Naive B cell (primary cell): ENCODE data around the gene CCL23. TPM values are rescaled to one million over a fixed set of nuclear protein-coding genes. Genes with fewer than 3 reads are reported as not detected.
"Not testable (repeated sequence)": the region's sequence is repeated elsewhere in the genome, so short reads cannot be mapped to it uniquely, and the experiment has no call there.

Experiments used
- ATAC-seq, 2 donors: fragments of 150-1000 bp; cut with Tn5 transposase; 2 replicates each; pipeline ENCODE4 v1.10.0; 2021; ENCODE audit warnings: low read depth in 2 of 2, mild to moderate bottlenecking in 2 of 2, moderate library complexity in 2 of 2
- DNase-seq: peaks from one replicate; pipeline ENCODE4 v3.0.0; 2022
- H3K27ac Mint-ChIP-seq, 6 donors: one replicate each; pipeline ENCODE4 v1.8.0; 2020 to 2022; ENCODE audit warnings: mild to moderate bottlenecking in 6 of 6, mixed read lengths in 6 of 6, moderate library complexity in 5 of 6, inconsistent platforms in 2 of 6
- H3K27me3 Mint-ChIP-seq, 3 donors: one replicate each; pipeline ENCODE4 v1.8.0; 2021 to 2022; ENCODE audit warnings: mixed read lengths in 3 of 3, mild to moderate bottlenecking in 1 of 3
- H3K36me3 Mint-ChIP-seq, 2 donors: one replicate each; pipeline ENCODE4 v1.8.0; 2020 to 2022; ENCODE audit warnings: mixed read lengths in 2 of 2, inconsistent platforms in 1 of 2, mild to moderate bottlenecking in 1 of 2
- H3K4me1 Mint-ChIP-seq, 3 donors: one replicate each; pipeline ENCODE4 v1.8.0; 2020 to 2022; ENCODE audit warnings: mixed read lengths in 3 of 3, inconsistent platforms in 1 of 3, mild to moderate bottlenecking in 1 of 3, moderate library complexity in 1 of 3
- H3K4me3 Mint-ChIP-seq, 8 donors: one replicate each; pipeline ENCODE4 v1.8.0; 2020 to 2022; ENCODE audit warnings: mild to moderate bottlenecking in 8 of 8, mixed read lengths in 8 of 8, moderate library complexity in 8 of 8, inconsistent platforms in 2 of 8
- H3K9me3 Mint-ChIP-seq, 7 donors: one replicate each; pipeline ENCODE4 v1.8.0; 2020 to 2022; ENCODE audit warnings: mixed read lengths in 7 of 7, mild to moderate bottlenecking in 5 of 7, inconsistent platforms in 2 of 7, moderate library complexity in 1 of 7
- polyA plus RNA-seq, 6 donors: library from polyadenylated mRNA; unstranded; fragments of 300-500 nt; fragmentation: Illumina TruSeq; gene quantifications; one replicate each; pipeline ENCODE4 v1.2.3, GENCODE V29; 2021; ENCODE audit warnings: low read depth in 6 of 6

CCL23 gene
- polyA plus RNA-seq, 6 donors from 2014 or later = not detected

DNA sequence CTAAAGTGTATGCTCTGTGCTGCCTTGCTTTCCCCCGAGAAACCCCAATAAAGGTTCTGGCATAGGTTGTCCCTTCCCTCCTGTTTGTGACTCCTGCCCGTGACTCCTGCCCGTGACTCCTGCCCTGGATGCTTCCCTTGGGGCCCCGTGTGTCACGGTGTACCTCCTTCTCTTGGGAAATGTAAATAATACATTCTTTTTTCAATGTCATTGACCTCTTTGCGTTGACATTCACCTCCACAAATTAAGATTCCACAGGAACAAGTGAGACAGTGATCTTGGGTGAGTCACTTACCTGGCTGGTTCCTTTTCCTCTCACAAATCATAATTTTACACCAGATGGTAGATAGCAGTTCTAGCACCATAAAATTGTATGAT is 17.1 kb downstream of the CCL23 start:
- ATAC-seq (no peak), DNase-seq (no peak)
- H3K27ac Mint-ChIP-seq = peak overlapping the region in 2 of 6 donors; percentile 32 to 89
- H3K27me3 Mint-ChIP-seq = no peaks in the 10 kb centered on the region
- H3K36me3 Mint-ChIP-seq = no peaks in the 10 kb centered on the region
- peaks cover 25 to 50% (median 44%) of the 10 kb centered on the region in 3 donors for H3K4me1 Mint-ChIP-seq
- H3K9me3 Mint-ChIP-seq = no peaks in the 10 kb centered on the region
- H3K4me3 Mint-ChIP-seq = no peak overlapping the region

DNA sequence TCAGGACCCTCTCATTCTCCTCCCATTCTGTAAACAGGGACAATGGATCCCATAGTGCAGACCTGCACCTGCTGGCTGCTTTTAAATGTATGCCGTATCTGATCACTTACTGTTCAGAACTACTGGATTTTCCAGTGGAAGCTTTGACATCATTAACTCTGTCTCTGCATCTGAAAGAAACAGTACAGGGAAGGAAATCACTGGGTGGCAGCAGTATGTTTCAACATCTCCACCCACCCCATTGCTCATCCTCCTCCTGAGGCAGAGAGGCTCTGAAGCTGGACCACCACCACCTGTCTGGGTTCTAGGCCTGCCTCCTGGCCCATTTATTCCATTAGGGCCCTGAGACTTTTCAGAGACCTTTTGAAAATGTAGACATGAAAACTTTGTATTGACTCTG is 19.0 kb downstream of the CCL23 start:
- DNase-seq = no peak
- peaks cover 24 to 50% (median 49%) of the 10 kb centered on the region in 3 donors for H3K4me1 Mint-ChIP-seq
- H3K27me3 Mint-ChIP-seq = no peaks in the 10 kb centered on the region
- ATAC-seq = no peak
- H3K4me3 Mint-ChIP-seq = peak overlapping the region in 1 of 8 donors; percentile 61
- H3K27ac Mint-ChIP-seq = peak overlapping the region in 1 of 6 donors; percentile 68
- peaks cover 0 to 4% (median 0%) of the 10 kb centered on the region in 7 donors for H3K9me3 Mint-ChIP-seq
- no peaks in the 10 kb centered on the region for H3K36me3 Mint-ChIP-seq

DNA sequence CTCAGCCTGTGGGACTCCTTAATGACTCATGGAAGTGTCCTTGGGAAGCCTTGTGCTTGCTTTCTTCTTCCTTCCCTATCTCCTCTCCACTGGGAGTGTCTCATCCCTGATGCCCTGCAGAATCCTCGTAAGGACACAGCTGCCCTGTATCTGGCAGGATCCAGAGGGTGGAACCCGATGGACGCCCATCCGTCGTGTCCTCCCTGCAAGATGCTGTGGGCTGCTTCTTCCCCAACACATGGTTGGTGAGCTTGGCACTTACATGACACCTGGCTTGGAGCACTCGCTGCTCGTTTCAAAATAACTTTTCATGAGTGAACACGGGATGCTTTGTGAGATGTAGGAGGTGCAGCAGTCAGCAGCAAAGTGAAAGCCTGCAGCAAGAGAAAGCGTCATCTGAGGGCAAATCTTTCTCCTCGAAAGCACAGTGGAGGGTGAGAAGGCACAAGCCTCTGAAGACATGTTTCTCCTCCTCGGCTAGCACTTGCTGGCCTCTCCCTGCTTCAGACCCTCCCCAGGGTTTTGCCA is 19.7 kb downstream of the CCL23 start:
- Mint-ChIP-seq H3K36me3 (no peaks in the 10 kb centered on the region), H3K27ac (peak overlapping the region in 3 of 6 donors; percentile 63 to 65 (median 63)), H3K9me3 (peaks cover 0 to 4% (median 0%) of the 10 kb centered on the region in 7 donors), H3K4me3 (peak overlapping the region in 2 of 8 donors; percentile 24 to 35), H3K27me3 (no peaks in the 10 kb centered on the region), H3K4me1 (peaks cover 22 to 49% (median 47%) of the 10 kb centered on the region in 3 donors)
- no peak for DNase-seq
- ATAC-seq = no peak

DNA sequence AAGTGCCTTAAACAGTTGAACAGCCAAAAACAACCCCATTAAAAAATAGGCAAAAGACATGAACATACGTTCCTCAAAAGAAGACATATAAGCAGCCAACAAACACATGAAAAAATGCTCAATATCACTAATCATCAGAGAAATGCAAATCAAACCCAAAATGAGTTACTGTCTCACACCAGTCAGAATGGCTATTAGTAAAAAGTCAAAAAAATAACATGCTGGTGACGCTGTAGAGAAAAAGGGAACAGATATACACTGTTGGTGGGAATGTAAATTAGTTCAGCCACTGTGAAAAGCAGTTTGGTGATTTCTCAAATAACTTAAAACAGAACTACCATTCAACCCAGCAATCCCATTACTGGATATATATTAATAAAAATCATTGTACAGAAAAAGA is 22.4 kb downstream of the CCL23 start:
- H3K4me3 Mint-ChIP-seq = peak overlapping the region in 5 of 8 donors; percentile 2 to 70 (median 62)
- peaks cover 25 to 49% (median 47%) of the 10 kb centered on the region in 3 donors for H3K4me1 Mint-ChIP-seq
- not testable (repeated sequence) for ATAC-seq, H3K36me3 Mint-ChIP-seq, H3K9me3 Mint-ChIP-seq, H3K27me3 Mint-ChIP-seq
- DNase-seq = peak; percentile 12
- H3K27ac Mint-ChIP-seq = peak overlapping the region in 1 of 6 donors; percentile 16

DNA sequence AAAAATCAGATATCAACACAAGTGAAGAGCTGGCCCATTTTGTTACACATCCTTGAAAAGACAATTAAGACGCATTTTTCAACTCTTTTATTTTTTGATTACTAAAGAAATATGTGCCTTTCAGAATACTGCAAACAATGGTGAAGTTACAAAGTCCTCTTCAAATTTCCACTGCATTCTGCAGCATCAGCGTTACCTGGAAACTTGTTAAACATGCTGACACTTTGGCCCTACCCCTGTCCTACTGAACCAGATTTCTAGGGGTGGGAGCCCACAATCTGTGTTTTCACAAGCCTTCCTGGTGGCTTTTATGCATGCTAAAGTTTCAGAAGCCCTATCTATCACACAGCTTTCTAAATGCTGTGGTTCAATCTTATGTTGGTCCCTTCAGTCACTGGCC is 26.7 kb downstream of the CCL23 start:
- DNase-seq = no peak
- H3K27ac Mint-ChIP-seq = no peak overlapping the region
- peaks cover 0 to 15% of the 10 kb centered on the region in 2 donors for H3K36me3 Mint-ChIP-seq
- peaks cover 8 to 19% (median 11%) of the 10 kb centered on the region in 7 donors for H3K9me3 Mint-ChIP-seq
- H3K4me3 Mint-ChIP-seq = no peak overlapping the region
- H3K27me3 Mint-ChIP-seq = no peaks in the 10 kb centered on the region
- ATAC-seq = no peak
- peaks cover 13 to 23% (median 17%) of the 10 kb centered on the region in 3 donors for H3K4me1 Mint-ChIP-seq

DNA sequence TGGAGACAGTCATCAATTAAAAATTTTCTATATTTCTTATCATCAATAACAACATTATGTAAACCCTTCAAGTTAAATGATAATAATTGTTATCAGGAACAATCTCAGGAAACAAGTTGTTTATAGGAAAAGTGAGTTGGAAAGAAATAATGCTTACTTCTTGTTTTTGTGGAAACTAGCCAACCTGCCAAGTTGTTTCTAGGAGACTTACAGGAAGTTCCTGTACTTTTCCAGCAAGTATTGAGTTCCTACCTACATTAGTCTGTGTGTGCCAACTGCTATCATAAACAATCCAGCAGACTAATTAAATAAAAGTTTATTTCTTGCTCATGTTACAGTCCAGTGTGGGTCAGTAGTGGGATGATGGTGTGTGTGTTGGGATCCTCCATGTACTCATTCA is 29.6 kb downstream of the CCL23 start:
- H3K4me1 Mint-ChIP-seq = peaks cover 0 to 3% (median 0%) of the 10 kb centered on the region in 3 donors
- H3K27me3 Mint-ChIP-seq = no peaks in the 10 kb centered on the region
- no peak overlapping the region for H3K4me3 Mint-ChIP-seq
- H3K36me3 Mint-ChIP-seq = peaks cover 0 to 15% of the 10 kb centered on the region in 2 donors
- ATAC-seq (no peak), DNase-seq (no peak)
- peak overlapping the region in 1 of 6 donors; percentile 80 for H3K27ac Mint-ChIP-seq
- peaks cover 7 to 19% (median 10%) of the 10 kb centered on the region in 7 donors for H3K9me3 Mint-ChIP-seq

DNA sequence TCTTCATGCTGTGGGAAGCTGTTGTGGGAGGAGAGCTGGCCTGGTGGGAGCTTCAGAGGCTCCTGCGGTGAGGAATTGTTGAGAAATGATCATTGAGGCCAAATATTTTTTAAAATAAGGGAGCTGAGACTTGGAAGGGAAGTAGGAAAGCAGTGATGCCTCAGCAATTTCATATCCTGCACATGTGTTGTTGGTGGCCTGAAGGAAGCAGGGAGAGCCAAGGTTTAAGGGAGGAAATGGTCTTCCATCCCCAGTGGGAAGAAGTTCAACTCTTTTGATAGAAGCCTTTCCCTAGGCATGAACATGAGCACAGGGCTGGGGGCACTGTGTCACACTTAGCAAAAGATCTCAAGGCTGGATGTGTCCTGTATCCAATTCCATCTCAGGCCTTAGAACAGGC is 31.1 kb downstream of the CCL23 start, which contains the start of gene CCL14:
CCL14 (minus strand) TSS at position 87 of the 400 bp plus-strand sequence; CDS start at position 7, 80 bp downstream.
- Mint-ChIP-seq H3K4me3 (no peak within 1 kb of the TSS), H3K27ac (peak within 1 kb of the TSS in 3 of 6 donors; percentile 24 to 64 (median 26)), H3K4me1 (peaks cover 0 to 10% (median 6%) of the 10 kb centered on the region in 3 donors), H3K9me3 (peaks cover 7 to 19% (median 10%) of the 10 kb centered on the region in 7 donors), H3K27me3 (no peaks in the 10 kb centered on the region), H3K36me3 (peaks cover 0 to 15% of the 10 kb centered on the region in 2 donors)
- DNase-seq (no peak), ATAC-seq (no peak)

DNA sequence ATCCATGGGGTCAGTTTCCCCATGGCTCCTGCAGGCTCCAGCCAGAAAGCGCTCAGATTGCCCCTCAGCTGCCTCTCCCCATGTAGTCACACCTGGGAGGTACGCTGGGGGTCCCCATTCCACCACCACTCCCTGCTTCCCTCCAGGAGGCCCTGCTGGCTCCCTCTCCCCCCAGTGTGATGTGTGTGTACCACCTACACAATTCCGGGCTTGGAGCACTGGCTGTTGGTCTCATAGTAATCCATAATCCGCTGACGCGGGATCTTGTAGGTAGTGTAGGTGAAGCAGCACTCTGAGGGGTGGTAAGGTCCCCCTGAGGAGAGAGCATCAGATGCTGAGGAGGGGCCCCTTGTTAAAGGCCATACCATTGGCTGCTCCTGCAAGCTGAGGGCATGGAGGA is 33.6 kb downstream of the CCL23 start:
- Mint-ChIP-seq H3K9me3 (peaks cover 1 to 10% (median 6%) of the 10 kb centered on the region in 7 donors), H3K4me3 (peak overlapping the region in 1 of 8 donors; percentile 16), H3K36me3 (peaks cover 0 to 8% of the 10 kb centered on the region in 2 donors), H3K4me1 (peaks cover 0 to 12% (median 6%) of the 10 kb centered on the region in 3 donors), H3K27me3 (peaks cover 0 to 11% (median 10%) of the 10 kb centered on the region in 3 donors), H3K27ac (peak overlapping the region in 1 of 6 donors; percentile 32)
- ATAC-seq = no peak
- DNase-seq = no peak

DNA sequence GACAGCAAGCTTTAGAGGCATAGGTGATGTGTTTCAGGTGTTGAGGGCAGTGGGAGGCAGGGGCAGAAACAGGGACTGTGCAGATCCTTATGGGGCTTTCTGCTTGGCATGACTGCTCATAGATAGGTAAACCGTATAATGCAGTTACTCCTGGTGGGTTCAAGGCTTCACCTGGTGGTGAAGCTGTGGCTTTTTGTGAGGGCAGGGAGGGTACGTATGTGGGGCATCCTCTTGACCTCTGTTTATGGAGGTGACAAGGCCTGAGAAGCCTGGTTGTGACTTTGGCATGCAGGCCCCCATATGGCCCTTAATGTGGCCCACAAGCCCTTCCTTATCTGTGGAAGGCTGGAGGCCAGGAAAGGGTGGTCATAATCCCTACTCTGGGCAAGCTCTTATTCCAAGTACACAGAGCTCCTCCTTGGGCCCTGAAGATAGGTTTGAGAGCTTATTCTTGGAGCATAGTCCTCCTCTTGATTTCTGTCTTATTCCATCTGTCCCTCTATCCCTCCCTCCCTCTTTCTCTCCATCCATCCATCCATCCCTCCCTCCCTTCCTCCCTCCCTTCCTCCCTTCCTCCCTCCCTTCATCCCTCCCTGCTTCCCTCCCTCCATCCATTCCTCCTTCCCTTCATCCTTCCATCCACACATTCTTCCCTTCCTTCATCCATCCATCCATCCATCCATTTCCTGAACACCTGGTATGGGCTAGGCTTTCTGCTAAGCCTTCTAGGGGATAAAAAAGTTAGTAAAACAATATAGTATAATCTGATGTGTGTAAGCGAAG is 35.2 kb downstream of the CCL23 start:
- no peak overlapping the region for H3K4me3 Mint-ChIP-seq
- peaks cover 0 to 23% (median 10%) of the 10 kb centered on the region in 3 donors for H3K27me3 Mint-ChIP-seq
- ATAC-seq = no peak
- DNase-seq = no peak
- no peaks in the 10 kb centered on the region for H3K9me3 Mint-ChIP-seq
- H3K4me1 Mint-ChIP-seq = peaks cover 0 to 12% (median 6%) of the 10 kb centered on the region in 3 donors
- H3K27ac Mint-ChIP-seq = peak overlapping the region in 1 of 6 donors; percentile 4
- H3K36me3 Mint-ChIP-seq = no peaks in the 10 kb centered on the region

DNA sequence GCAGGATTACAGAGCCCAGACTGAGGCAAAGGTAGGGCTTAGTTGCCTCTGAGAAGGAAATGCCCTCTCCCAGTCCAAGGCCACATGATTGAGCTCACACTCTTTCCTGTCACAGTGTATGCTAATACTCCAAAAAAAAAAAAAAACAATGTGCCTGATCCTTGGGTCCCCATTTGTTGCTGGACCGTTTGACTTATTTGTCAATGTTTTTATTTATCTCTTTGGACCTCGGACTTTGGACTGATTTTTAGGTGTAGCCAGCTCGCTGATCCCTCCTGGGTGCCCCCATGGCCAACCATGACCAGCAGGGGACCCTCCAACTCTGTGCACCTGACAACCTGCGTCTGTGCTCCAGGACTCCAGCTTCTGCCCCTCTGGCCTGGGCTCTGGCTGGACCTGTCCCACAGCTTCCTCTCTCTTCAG is 35.9 kb downstream of the CCL23 start:
- ATAC-seq (no peak), DNase-seq (no peak)
- no peaks in the 10 kb centered on the region for H3K36me3 Mint-ChIP-seq
- no peak overlapping the region for H3K4me3 Mint-ChIP-seq
- peak overlapping the region in 4 of 6 donors; percentile 16 to 83 (median 58) for H3K27ac Mint-ChIP-seq
- no peaks in the 10 kb centered on the region for H3K9me3 Mint-ChIP-seq
- peaks cover 0 to 23% (median 10%) of the 10 kb centered on the region in 3 donors for H3K27me3 Mint-ChIP-seq
- H3K4me1 Mint-ChIP-seq = peaks cover 0 to 14% (median 6%) of the 10 kb centered on the region in 3 donors

DNA sequence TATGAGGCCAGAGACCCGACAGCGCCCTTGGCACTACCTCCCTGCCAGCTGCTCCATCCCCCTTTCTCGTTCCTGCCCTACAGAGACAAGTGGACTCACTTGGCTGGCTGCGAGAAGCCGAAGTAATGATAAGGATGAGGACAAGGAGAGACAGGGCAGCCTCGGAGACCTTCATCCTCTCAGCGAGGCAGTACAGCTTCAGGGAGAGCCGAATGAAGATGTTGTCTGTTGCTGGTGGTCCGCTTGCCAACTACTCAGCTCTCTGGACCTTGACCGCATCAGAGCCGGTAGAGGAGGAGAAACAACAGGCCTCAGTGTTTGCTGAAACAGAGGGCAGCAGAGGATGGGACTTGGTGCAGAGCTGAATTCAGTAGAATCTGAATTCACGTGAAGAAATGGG is 36.5 kb downstream of the CCL23 start, which contains the start of gene CCL16:
CCL16 (minus strand) TSS at position 252 of the 400 bp plus-strand sequence; CDS start at position 175, 77 bp downstream.
- Mint-ChIP-seq H3K9me3 (no peaks in the 10 kb centered on the region), H3K27ac (peak within 1 kb of the TSS in 4 of 6 donors; percentile 16 to 95 (median 74)), H3K27me3 (peaks cover 0 to 23% (median 10%) of the 10 kb centered on the region in 3 donors), H3K36me3 (no peaks in the 10 kb centered on the region), H3K4me3 (no peak within 1 kb of the TSS), H3K4me1 (peaks cover 5 to 20% (median 12%) of the 10 kb centered on the region in 3 donors)
- no peak for DNase-seq
- no peak for ATAC-seq

DNA sequence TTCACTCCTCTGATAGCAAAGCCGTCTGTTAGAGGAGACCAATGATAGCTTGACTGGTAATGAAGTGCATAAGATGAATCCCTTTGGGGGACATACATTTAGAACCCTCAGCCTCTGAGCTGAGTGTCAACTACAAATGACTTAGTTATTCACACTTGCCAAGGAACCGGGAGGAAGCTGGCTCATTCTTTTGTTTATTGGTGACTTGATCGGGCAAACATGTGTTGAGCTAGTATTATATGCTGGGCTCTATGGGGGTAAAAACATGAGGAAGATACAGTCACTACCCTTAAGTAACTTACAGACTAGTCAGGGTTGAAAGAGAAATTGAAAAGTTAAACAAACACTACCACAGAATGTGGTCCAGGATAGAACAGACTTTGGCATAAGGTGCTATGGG is 39.4 kb downstream of the CCL23 start:
- H3K36me3 Mint-ChIP-seq = no peaks in the 10 kb centered on the region

DNA sequence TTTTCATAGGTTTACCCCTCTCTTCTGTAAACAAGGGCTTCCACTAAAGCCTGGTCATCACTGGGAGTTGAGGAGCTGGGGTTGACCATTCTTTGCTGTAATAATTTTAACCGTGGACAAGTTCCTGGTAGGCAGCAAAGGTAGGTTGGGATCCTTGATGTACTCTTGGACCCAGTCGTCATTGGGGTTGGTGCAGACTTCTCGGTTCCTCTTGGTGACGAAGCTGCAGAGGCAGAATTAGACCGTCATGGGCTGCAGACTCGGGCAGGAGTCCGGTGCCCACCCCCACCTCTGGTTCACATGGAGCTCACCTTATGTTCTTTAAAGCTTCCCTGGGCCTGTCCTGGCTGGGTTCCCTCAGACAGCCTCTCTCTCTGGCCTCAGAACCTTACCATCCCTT is 40.3 kb downstream of the CCL23 start:
- Mint-ChIP-seq H3K9me3 (no peaks in the 10 kb centered on the region), H3K4me1 (peaks cover 5 to 23% (median 15%) of the 10 kb centered on the region in 3 donors), H3K27me3 (peaks cover 0 to 23% (median 10%) of the 10 kb centered on the region in 3 donors), H3K36me3 (no peaks in the 10 kb centered on the region), H3K4me3 (peak overlapping the region in 1 of 8 donors; percentile 54), H3K27ac (peak overlapping the region in 2 of 6 donors; percentile 56 to 83)
- DNase-seq (no peak), ATAC-seq (no peak)

More for the DNA sequence above, 39.4 kb downstream of the CCL23 start:
- no peak for ATAC-seq
- H3K4me3 Mint-ChIP-seq = no peak overlapping the region
- H3K9me3 Mint-ChIP-seq = no peaks in the 10 kb centered on the region
- DNase-seq = no peak
- peaks cover 0 to 23% (median 10%) of the 10 kb centered on the region in 3 donors for H3K27me3 Mint-ChIP-seq
- no peak overlapping the region for H3K27ac Mint-ChIP-seq
- peaks cover 5 to 25% (median 15%) of the 10 kb centered on the region in 3 donors for H3K4me1 Mint-ChIP-seq
